ENCODE results near the gene CR1L. TPM values are rescaled to one million over a fixed set of nuclear protein-coding genes. Genes with fewer than 3 reads are reported as not detected.
"Not testable (repeated sequence)": the region's sequence is repeated elsewhere in the genome, so short reads cannot be mapped to it uniquely, and the experiment has no call there.

CR1L gene
- total RNA-seq, 1 experiment from 2014 or later = not detected

DNA sequence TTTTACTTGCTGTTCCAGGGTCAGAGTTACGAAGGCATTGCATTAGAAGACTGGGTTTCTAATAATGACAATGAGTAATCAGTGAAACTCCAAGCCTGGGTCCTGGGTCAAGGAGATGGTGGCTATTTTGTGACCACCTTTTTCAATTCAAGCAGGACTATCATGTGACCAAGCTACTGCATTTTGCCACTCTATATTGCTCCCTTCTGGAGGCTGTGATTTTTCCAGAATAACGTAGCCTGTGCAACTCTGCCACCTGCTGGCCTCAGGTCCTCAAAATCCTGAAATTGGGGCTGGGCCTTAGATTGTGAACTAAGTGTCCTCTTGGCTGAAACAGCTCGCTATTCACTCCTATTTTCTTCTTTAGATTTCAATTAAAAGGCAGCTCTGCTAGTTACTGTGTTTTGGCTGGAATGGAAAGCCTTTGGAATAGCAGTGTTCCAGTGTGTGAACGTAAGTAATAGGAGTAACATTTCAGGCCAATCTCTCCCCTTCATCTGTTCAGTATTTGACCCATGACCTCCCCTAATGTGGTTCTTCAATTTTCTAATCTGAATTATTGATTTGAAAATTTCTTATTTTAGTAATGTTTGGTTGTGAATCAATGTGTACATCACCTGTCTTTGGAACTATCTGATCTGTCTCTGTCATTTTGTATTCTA is 54.0 kb downstream of the CR1L start:
- Histone ChIP-seq H3K9me3 (ENCODE audit: low read depth, low read length, poor library complexity, severe bottlenecking) (no peaks in the 10 kb centered on the region), H3K36me3 (ENCODE audit: insufficient read depth, low read length, poor library complexity, severe bottlenecking) (no peaks in the 10 kb centered on the region), H3K27ac (ENCODE audit: low read depth, low read length, poor library complexity, severe bottlenecking) (no peak overlapping the region), H3K27me3 (replicated peaks; ENCODE audit: insufficient read depth, low read depth, low read length, poor library complexity) (no peaks in the 10 kb centered on the region), H3K4me3 (ENCODE audit: low read depth, low read length, poor library complexity, severe bottlenecking) (no peak overlapping the region), H3K4me1 (ENCODE audit: insufficient read depth, low read length, poor library complexity, severe bottlenecking) (no peaks in the 10 kb centered on the region)
- ChIA-PET CTCF (interaction anchor here (0.5 to 1.4 kb wide), 4 partner anchors 98 to 178 kb away, joined by 3 to 7 read pairs (median 3); no protein-coding TSS in a partner anchor), POLR2A (ENCODE audit: low non-redundant PET) (no interaction called here)
- no peak for TF ChIP-seq EZH2 (IDR thresholded peaks at IDR 0.05; ENCODE audit: borderline replicate concordance, low read depth, low read length, poor library complexity, severe bottlenecking)
- TF ChIP-seq, protein P1, sequence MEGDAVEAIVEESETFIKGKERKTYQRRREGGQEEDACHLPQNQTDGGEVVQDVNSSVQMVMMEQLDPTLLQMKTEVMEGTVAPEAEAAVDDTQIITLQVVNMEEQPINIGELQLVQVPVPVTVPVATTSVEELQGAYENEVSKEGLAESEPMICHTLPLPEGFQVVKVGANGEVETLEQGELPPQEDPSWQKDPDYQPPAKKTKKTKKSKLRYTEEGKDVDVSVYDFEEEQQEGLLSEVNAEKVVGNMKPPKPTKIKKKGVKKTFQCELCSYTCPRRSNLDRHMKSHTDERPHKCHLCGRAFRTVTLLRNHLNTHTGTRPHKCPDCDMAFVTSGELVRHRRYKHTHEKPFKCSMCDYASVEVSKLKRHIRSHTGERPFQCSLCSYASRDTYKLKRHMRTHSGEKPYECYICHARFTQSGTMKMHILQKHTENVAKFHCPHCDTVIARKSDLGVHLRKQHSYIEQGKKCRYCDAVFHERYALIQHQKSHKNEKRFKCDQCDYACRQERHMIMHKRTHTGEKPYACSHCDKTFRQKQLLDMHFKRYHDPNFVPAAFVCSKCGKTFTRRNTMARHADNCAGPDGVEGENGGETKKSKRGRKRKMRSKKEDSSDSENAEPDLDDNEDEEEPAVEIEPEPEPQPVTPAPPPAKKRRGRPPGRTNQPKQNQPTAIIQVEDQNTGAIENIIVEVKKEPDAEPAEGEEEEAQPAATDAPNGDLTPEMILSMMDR (conservative IDR thresholded peaks at IDR 0.05; ENCODE audit: low read depth, low read length) = peak; percentile 76
- peak; percentile 74 for DNase-seq (ENCODE audit: low spot score)
- BruUV-seq (replicated peaks) = no TSS peak
- intact Hi-C loops (cut with micrococcal nuclease; ENCODE audit: unreplicated experiment) = no loop called here

DNA sequence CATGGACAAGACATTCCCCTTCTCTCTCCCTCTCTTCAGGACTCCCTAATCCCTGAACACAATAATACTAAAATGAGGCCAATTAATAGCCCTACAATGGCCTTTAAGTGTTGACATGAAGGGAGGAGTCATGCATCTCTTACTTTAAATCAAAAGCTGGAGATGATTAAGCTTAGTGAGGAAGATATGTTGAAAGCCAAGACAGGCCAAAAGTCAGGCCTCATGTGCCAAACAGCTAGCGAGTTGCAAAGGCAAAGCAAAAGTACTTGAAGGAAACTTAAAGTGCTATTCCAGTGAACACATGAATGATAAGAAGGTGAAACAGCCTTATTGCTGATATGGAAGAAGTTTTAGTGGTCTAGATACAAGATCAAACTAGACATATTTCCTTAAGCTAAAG is 57.4 kb downstream of the CR1L start:
- POLR2A ChIA-PET (ENCODE audit: low non-redundant PET) = no interaction called here
- CTCF ChIA-PET = no interaction called here
- Histone ChIP-seq H3K36me3 (ENCODE audit: insufficient read depth, low read length, poor library complexity, severe bottlenecking) (no peaks in the 10 kb centered on the region), H3K27me3 (replicated peaks; ENCODE audit: insufficient read depth, low read depth, low read length, poor library complexity) (no peaks in the 10 kb centered on the region), H3K4me1 (ENCODE audit: insufficient read depth, low read length, poor library complexity, severe bottlenecking) (no peaks in the 10 kb centered on the region), H3K4me3 (ENCODE audit: low read depth, low read length, poor library complexity, severe bottlenecking) (no peak overlapping the region), H3K9me3 (ENCODE audit: low read depth, low read length, poor library complexity, severe bottlenecking) (no peaks in the 10 kb centered on the region), H3K27ac (ENCODE audit: low read depth, low read length, poor library complexity, severe bottlenecking) (no peak overlapping the region)
- intact Hi-C loops (cut with micrococcal nuclease; ENCODE audit: unreplicated experiment) = no loop called here
- no peak for TF ChIP-seq EZH2 (IDR thresholded peaks at IDR 0.05; ENCODE audit: borderline replicate concordance, low read depth, low read length, poor library complexity, severe bottlenecking)
- TF ChIP-seq, protein P1 (conservative IDR thresholded peaks at IDR 0.05; ENCODE audit: low read depth, low read length) = no peak
- DNase-seq (ENCODE audit: low spot score) = no peak
- no TSS peak for BruUV-seq (replicated peaks)

DNA sequence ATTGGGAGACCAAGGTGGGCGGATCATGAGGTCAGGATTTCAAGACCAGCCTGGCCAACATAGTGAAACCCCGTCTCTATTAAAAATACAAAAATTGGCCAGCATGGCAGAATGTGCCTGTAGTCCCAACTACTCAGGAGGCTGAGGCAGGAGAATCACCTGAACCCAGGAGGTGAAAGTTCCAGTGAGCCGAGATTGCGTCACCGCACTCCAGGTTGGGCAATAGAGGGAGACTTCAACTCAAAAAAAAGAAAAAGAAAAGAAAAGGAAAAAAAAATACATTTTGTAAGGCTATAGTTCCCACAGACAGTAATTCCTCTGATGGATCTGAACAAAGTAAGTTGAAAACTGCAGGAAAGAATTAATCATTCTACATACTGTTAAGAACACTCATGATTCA is 58.8 kb downstream of the CR1L start:
- ChIA-PET CTCF (no interaction called here), POLR2A (ENCODE audit: low non-redundant PET) (no interaction called here)
- H3K4me3 ChIP-seq (ENCODE audit: low read depth, low read length, poor library complexity, severe bottlenecking) = no peak overlapping the region
- no peaks in the 10 kb centered on the region for H3K9me3 ChIP-seq (ENCODE audit: low read depth, low read length, poor library complexity, severe bottlenecking)
- intact Hi-C loops (cut with micrococcal nuclease; ENCODE audit: unreplicated experiment) = no loop called here
- no TSS peak for BruUV-seq (replicated peaks)
- no peaks in the 10 kb centered on the region for H3K27me3 ChIP-seq (replicated peaks; ENCODE audit: insufficient read depth, low read depth, low read length, poor library complexity)
- no peaks in the 10 kb centered on the region for H3K36me3 ChIP-seq (ENCODE audit: insufficient read depth, low read length, poor library complexity, severe bottlenecking)
- no peaks in the 10 kb centered on the region for H3K4me1 ChIP-seq (ENCODE audit: insufficient read depth, low read length, poor library complexity, severe bottlenecking)
- no peak overlapping the region for H3K27ac ChIP-seq (ENCODE audit: low read depth, low read length, poor library complexity, severe bottlenecking)
- no peak for DNase-seq (ENCODE audit: low spot score)
- TF ChIP-seq, protein P1 (conservative IDR thresholded peaks at IDR 0.05; ENCODE audit: low read depth, low read length) = no peak
- TF ChIP-seq EZH2 (IDR thresholded peaks at IDR 0.05; ENCODE audit: borderline replicate concordance, low read depth, low read length, poor library complexity, severe bottlenecking) = no peak

DNA sequence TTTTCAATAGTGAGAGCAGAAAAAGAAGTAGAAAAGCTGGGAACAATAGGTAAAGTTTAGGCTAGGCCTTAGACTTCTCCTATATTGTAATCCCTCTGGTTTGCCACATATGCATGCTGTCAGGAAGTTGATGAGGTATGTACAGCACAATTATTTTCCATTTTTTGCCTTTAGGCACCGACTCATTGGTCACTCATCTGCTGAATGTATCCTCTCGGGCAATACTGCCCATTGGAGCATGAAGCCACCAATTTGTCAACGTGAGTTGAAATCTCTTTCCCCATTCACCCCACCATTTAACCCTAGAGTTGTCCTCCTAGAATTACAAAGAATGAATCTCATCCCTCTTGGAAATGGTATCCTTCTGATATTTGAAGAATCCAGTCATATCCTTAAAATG is 63.1 kb downstream of the CR1L start:
- BruUV-seq (replicated peaks); H3K27me3 ChIP-seq (replicated peaks; ENCODE audit: insufficient read depth, low read depth, low read length, poor library complexity); H3K27ac ChIP-seq (ENCODE audit: low read depth, low read length, poor library complexity, severe bottlenecking); H3K4me3 ChIP-seq (ENCODE audit: low read depth, low read length, poor library complexity, severe bottlenecking); CTCF ChIA-PET; POLR2A ChIA-PET (ENCODE audit: low non-redundant PET); H3K9me3 ChIP-seq (ENCODE audit: low read depth, low read length, poor library complexity, severe bottlenecking); DNase-seq (ENCODE audit: low spot score); H3K4me1 ChIP-seq (ENCODE audit: insufficient read depth, low read length, poor library complexity, severe bottlenecking); intact Hi-C loops (cut with micrococcal nuclease; ENCODE audit: unreplicated experiment); H3K36me3 ChIP-seq (ENCODE audit: insufficient read depth, low read length, poor library complexity, severe bottlenecking): not testable (repeated sequence)

Data from A673 (cell line).